Upper lobe of left lung (tissue), 6 donors: ENCODE data around the gene AXIN1. TPM values are rescaled to one million over a fixed set of nuclear protein-coding genes. Genes with fewer than 3 reads are reported as not detected.
A peak's percentile ranks its signal among the peaks of the same experiment; 100 is the strongest.

Experiments
- ATAC-seq, 2 donors: fragments of 200-7000 bp; cut with Tn5 transposase; one replicate each; pipeline ENCODE4 v1.9.1; 2022; ENCODE audit warnings: mild to moderate bottlenecking in 2 of 2, moderate library complexity in 2 of 2; ENCODE audit not compliant: low FRiP score in 2 of 2
- DNase-seq, 2 donors: peaks; one replicate each; pipeline ENCODE4 v3.0.0-alpha.2; 2019 to 2020
- H3K27ac ChIP-seq, 4 donors: fragments of 200-600 bp; sonication (generic); one replicate each; pipeline ENCODE4 v1.5.1; 2016 to 2019
- H3K27me3 ChIP-seq, 4 donors: fragments of 200-600 bp; sonication (generic); one replicate each; pipeline ENCODE4 v1.5.1; 2017 to 2019
- H3K36me3 ChIP-seq, 4 donors: fragments of 200-600 bp; sonication (generic); one replicate each; pipeline ENCODE4 v1.5.1; 2016 to 2019
- H3K4me1 ChIP-seq, 4 donors: fragments of 200-600 bp; sonication (generic); one replicate each; pipeline ENCODE4 v1.5.1; 2018 to 2019
- H3K4me3 ChIP-seq, 4 donors: fragments of 200-600 bp; sonication (generic); one replicate each; pipeline ENCODE4 v1.5.1; 2017 to 2019; ENCODE audit warnings: mild to moderate bottlenecking in 2 of 4, moderate library complexity in 1 of 4
- H3K9me3 ChIP-seq, 4 donors: fragments of 200-600 bp; sonication (generic); one replicate each; pipeline ENCODE4 v1.5.1; 2018 to 2019
- CTCF ChIP-seq, 6 experiments: fragments of 450-650 bp in 4 of 6; fragments of 200-600 bp in 2 of 6; sonication (generic) in 2 of 6; IDR thresholded peaks; one replicate each; pipeline ENCODE4 v1.5.1; 2016 to 2019; ENCODE audit warnings: antibody characterized with exemption in 6 of 6
- EP300 ChIP-seq, 4 donors: sonication (generic); formaldehyde crosslinking; IDR thresholded peaks; one replicate each; pipeline ENCODE4 v1.5.1; 2017; ENCODE audit warnings: antibody characterized with exemption in 4 of 4, control low read depth in 2 of 4
- POLR2A ChIP-seq, 4 donors: fragments of 450-650 bp; IDR thresholded peaks; one replicate each; pipeline ENCODE4 v1.5.1; 2016 to 2017; ENCODE audit warnings: antibody characterized with exemption in 4 of 4, mild to moderate bottlenecking in 2 of 4
- POLR2AphosphoS5 ChIP-seq, 2 donors: sonication (generic); formaldehyde crosslinking; IDR thresholded peaks; one replicate each; pipeline ENCODE4 v1.5.1; 2017; ENCODE audit warnings: antibody characterized with exemption in 2 of 2
- WGBS, 2 donors: methylation state at CpG; one replicate each; pipeline ENCODE4 v1.1.5; 2017 to 2018; 5-methylcytosine and 5-hydroxymethylcytosine counted together
- total RNA-seq, 6 donors: library from RNA; depleted of rRNA in 4 of 6; stranded (reverse); fragments of >200 nt in 4 of 6; gene quantifications; one replicate each; pipeline versions ENCODE4 v1.1.0 to v1.2.1, GENCODE V29; 2016 to 2021
- donor health status: DM: no; HTN: no; CAD: no; lungs with moderate emphysema.
- donor health status: DM: no; HTN: yes; CAD: no; lungs with severe emphysema.

The AXIN1 gene
- total RNA-seq, 6 donors from 2014 or later, result 26.8 to 45.9 (median 31.9) TPM

GRCh38 chr16:314351-314750, 38.2 kb downstream of the AXIN1 start:
- peaks cover 8 to 61% (median 40%) of the 10 kb centered on the region in 4 donors for H3K36me3 ChIP-seq
- H3K9me3 ChIP-seq, result no peaks in the 10 kb centered on the region
- DNase-seq (no peak), ATAC-seq (no peak)
- no peak overlapping the region for H3K27ac ChIP-seq
- H3K27me3 ChIP-seq, result no peaks in the 10 kb centered on the region
- TF ChIP-seq EP300 (IDR thresholded peaks at IDR 0.05) (no peak), POLR2A (IDR thresholded peaks at IDR 0.05) (no peak), POLR2AphosphoS5 (IDR thresholded peaks at IDR 0.05) (no peak), CTCF (IDR thresholded peaks at IDR 0.05) (no peak)
- H3K4me3 ChIP-seq, result no peak overlapping the region
- H3K4me1 ChIP-seq, result no peaks in the 10 kb centered on the region
- 95% methylated on average over 4 to 16 of the region's 16 CpGs for WGBS, 2 donors

GRCh38 chr16:311725-312124, 40.8 kb downstream of the AXIN1 start:
- Histone ChIP-seq H3K27ac (no peak overlapping the region), H3K4me1 (no peaks in the 10 kb centered on the region), H3K4me3 (no peak overlapping the region), H3K36me3 (peaks cover 3 to 73% (median 54%) of the 10 kb centered on the region in 4 donors), H3K27me3 (no peaks in the 10 kb centered on the region), H3K9me3 (no peaks in the 10 kb centered on the region)
- no peak for TF ChIP-seq POLR2AphosphoS5 (IDR thresholded peaks at IDR 0.05)
- TF ChIP-seq POLR2A (IDR thresholded peaks at IDR 0.05), result no peak
- TF ChIP-seq CTCF (IDR thresholded peaks at IDR 0.05), result no peak
- TF ChIP-seq EP300 (IDR thresholded peaks at IDR 0.05), result no peak
- DNase-seq (no peak), ATAC-seq (no peak)
- 93 to 97% methylated on average over 13 to 15 of the region's 15 CpGs for WGBS, 2 donors

- no peak for ATAC-seq
- H3K27me3 ChIP-seq, result no peaks in the 10 kb centered on the region
- H3K36me3 ChIP-seq, result peaks cover 3 to 80% (median 59%) of the 10 kb centered on the region in 4 donors
- TF ChIP-seq POLR2AphosphoS5 (IDR thresholded peaks at IDR 0.05) (no peak), EP300 (IDR thresholded peaks at IDR 0.05) (no peak), CTCF (IDR thresholded peaks at IDR 0.05) (no peak), POLR2A (IDR thresholded peaks at IDR 0.05) (no peak)
- H3K27ac ChIP-seq, result no peak overlapping the region
- H3K4me3 ChIP-seq, result no peak overlapping the region
- DNase-seq, result no peak
- no peaks in the 10 kb centered on the region for H3K9me3 ChIP-seq
- 70 to 100% methylated on average over 2 to 5 of the region's 7 CpGs for WGBS, 2 donors
- H3K4me1 ChIP-seq, result no peaks in the 10 kb centered on the region
Observed at GRCh38 chr16:309476-309875, 43.0 kb downstream of the AXIN1 start.

- H3K27me3 ChIP-seq, result no peaks in the 10 kb centered on the region
- peaks cover 6 to 76% (median 53%) of the 10 kb centered on the region in 4 donors for H3K36me3 ChIP-seq
- H3K4me1 ChIP-seq, result no peaks in the 10 kb centered on the region
- DNase-seq (no peak), ATAC-seq (peak in 1 of 2 donors; percentile 28)
- no peak for TF ChIP-seq CTCF (IDR thresholded peaks at IDR 0.05)
- TF ChIP-seq EP300 (IDR thresholded peaks at IDR 0.05), result no peak
- no peak for TF ChIP-seq POLR2A (IDR thresholded peaks at IDR 0.05)
- no peak for TF ChIP-seq POLR2AphosphoS5 (IDR thresholded peaks at IDR 0.05)
- H3K9me3 ChIP-seq, result no peaks in the 10 kb centered on the region
- 77 to 86% methylated on average over 15 to 21 of the region's 21 CpGs for WGBS, 2 donors
- no peak overlapping the region for H3K27ac ChIP-seq
- no peak overlapping the region for H3K4me3 ChIP-seq
Observed at GRCh38 chr16:307691-308312, 44.7 kb downstream of the AXIN1 start.

GRCh38 chr16:306911-307370, 45.6 kb downstream of the AXIN1 start:
- H3K9me3 ChIP-seq, result no peaks in the 10 kb centered on the region
- WGBS, 2 donors, result 92 to 93% methylated on average over 16 to 17 of the region's 17 CpGs
- no peak overlapping the region for H3K27ac ChIP-seq
- DNase-seq (no peak), ATAC-seq (no peak)
- no peaks in the 10 kb centered on the region for H3K4me1 ChIP-seq
- H3K4me3 ChIP-seq, result no peak overlapping the region
- peaks cover 3 to 75% (median 54%) of the 10 kb centered on the region in 4 donors for H3K36me3 ChIP-seq
- TF ChIP-seq CTCF (IDR thresholded peaks at IDR 0.05) (no peak), POLR2A (IDR thresholded peaks at IDR 0.05) (no peak), EP300 (IDR thresholded peaks at IDR 0.05) (no peak), POLR2AphosphoS5 (IDR thresholded peaks at IDR 0.05) (no peak)
- no peaks in the 10 kb centered on the region for H3K27me3 ChIP-seq
